ENCODE measurements around the gene MACROD1.

The MACROD1 gene

GRCh38 chr11:64092761-64093136 lies 73.2 kb downstream of the MACROD1 start:
- DNase-seq (ENCODE audit: low read depth): no peak

GRCh38 chr11:64092111-64092760 lies 73.7 kb downstream of the MACROD1 start:
- DNase-seq (ENCODE audit: low read depth): no peak

GRCh38 chr11:64090806-64091516 lies 75.0 kb downstream of the MACROD1 start:
- no peak for DNase-seq (ENCODE audit: low read depth)

GRCh38 chr11:64089915-64090805 lies 75.8 kb downstream of the MACROD1 start:
- DNase-seq (ENCODE audit: low read depth): no peak

- no peak for DNase-seq (ENCODE audit: low read depth)
Measured at GRCh38 chr11:64089493-64089892, 76.4 kb downstream of the MACROD1 start.

- DNase-seq (ENCODE audit: low read depth): no peak
Measured at GRCh38 chr11:64089027-64089360, 76.9 kb downstream of the MACROD1 start.

- DNase-seq (ENCODE audit: low read depth): no peak
Measured at GRCh38 chr11:64088162-64089026, 77.5 kb downstream of the MACROD1 start.

GRCh38 chr11:64086258-64087123 lies 79.4 kb downstream of the MACROD1 start:
- no peak for DNase-seq (ENCODE audit: low read depth)

GRCh38 chr11:64085906-64086257 lies 80.0 kb downstream of the MACROD1 start:
- no peak for DNase-seq (ENCODE audit: low read depth)

- DNase-seq (ENCODE audit: low read depth): no peak
Measured at GRCh38 chr11:64084951-64085710, 80.8 kb downstream of the MACROD1 start.

- no peak for DNase-seq (ENCODE audit: low read depth)
Measured at GRCh38 chr11:64084146-64084950, 81.6 kb downstream of the MACROD1 start.

GRCh38 chr11:64083398-64084080 lies 82.4 kb downstream of the MACROD1 start:
- DNase-seq (ENCODE audit: low read depth): no peak

- DNase-seq (ENCODE audit: low read depth): no peak
Measured at GRCh38 chr11:64081745-64082442, 84.0 kb downstream of the MACROD1 start.

GRCh38 chr11:64080390-64080789 lies 85.5 kb downstream of the MACROD1 start:
- DNase-seq (ENCODE audit: low read depth): no peak

GRCh38 chr11:64078905-64079304 lies 87.0 kb downstream of the MACROD1 start:
- no peak for DNase-seq (ENCODE audit: low read depth)

GRCh38 chr11:64078284-64078683 lies 87.6 kb downstream of the MACROD1 start:
- no peak for DNase-seq (ENCODE audit: low read depth)

GRCh38 chr11:64077607-64078006 lies 88.3 kb downstream of the MACROD1 start:
- DNase-seq (ENCODE audit: low read depth): no peak

GRCh38 chr11:64076758-64077157 lies 89.2 kb downstream of the MACROD1 start:
- no peak for DNase-seq (ENCODE audit: low read depth)

Measured in activated T-helper 9 cell treated with anti-CD3 and anti-CD28 coated beads, Interleukin-2, amount 50 U/mL, for 16 hours (primary cell).